A673 (cell line): ENCODE data around the gene LRRC58. TPM values are rescaled to one million over a fixed set of nuclear protein-coding genes. Genes with fewer than 3 reads are reported as not detected.
"Not testable (repeated sequence)": the region's sequence is repeated elsewhere in the genome, so short reads cannot be mapped to it uniquely, and the experiment has no call there.

Source experiments
- BruUV-seq: library from RNA; stranded (reverse); fragments of 400-500 nt; replicated peaks from 2 replicates; lab custom pipeline; 2021; lab: Mats Ljungman, UMichigan
- CTCF ChIA-PET: fragments of 300-600 bp; sonication (Branson Sonifier 250); formaldehyde crosslinking; loops from one replicate; lab custom pipeline; 2022; ENCODE audit warnings: antibody characterized with exemption; lab: Charles Lee
- POLR2A ChIA-PET: fragments of 300-600 bp; sonication (Branson Sonifier 250); formaldehyde crosslinking; loops from one replicate; lab custom pipeline; 2022; ENCODE audit warnings: antibody characterized with exemption; ENCODE audit not compliant: low non-redundant PET; lab: Charles Lee
- DNase-seq: peaks from one replicate; pipeline ENCODE4 v3.0.0-alpha.2; 2015; ENCODE audit warnings: low spot score
- H3K27ac ChIP-seq: fragments of 200-600 bp; sonication (generic); 2 replicates; pipeline ENCODE4 v1.5.1; 2016; ENCODE audit warnings: mixed run types, low read depth, mild to moderate bottlenecking, mixed read lengths, antibody characterized with exemption, low read length; ENCODE audit not compliant: poor library complexity, severe bottlenecking
- H3K27me3 ChIP-seq: fragments of 200-600 bp; sonication (generic); replicated peaks from 2 replicates; pipeline ENCODE4 v1.6.1; 2017; ENCODE audit warnings: mixed run types, low read depth, mild to moderate bottlenecking, mixed read lengths, antibody characterized with exemption, low read length; ENCODE audit not compliant: insufficient read depth, poor library complexity
- H3K36me3 ChIP-seq: fragments of 200-600 bp; sonication (generic); 2 replicates; pipeline ENCODE4 v1.6.1; 2016; ENCODE audit warnings: mixed run types, mild to moderate bottlenecking, mixed read lengths, antibody characterized with exemption, low read length; ENCODE audit not compliant: insufficient read depth, poor library complexity, severe bottlenecking
- H3K4me1 ChIP-seq: fragments of 200-600 bp; sonication (generic); 2 replicates; pipeline ENCODE4 v1.6.1; 2017; ENCODE audit warnings: mixed run types, mild to moderate bottlenecking, mixed read lengths, antibody characterized with exemption, low read length; ENCODE audit not compliant: insufficient read depth, poor library complexity, severe bottlenecking
- H3K4me3 ChIP-seq: fragments of 200-600 bp; sonication (generic); 2 replicates; pipeline ENCODE4 v1.5.1; 2016; ENCODE audit warnings: low read depth, mixed run types, mild to moderate bottlenecking, mixed read lengths, low read length; ENCODE audit not compliant: poor library complexity, severe bottlenecking
- H3K9me3 ChIP-seq: fragments of 200-600 bp; sonication (generic); 2 replicates; pipeline ENCODE4 v1.6.1; 2016; ENCODE audit warnings: mixed run types, low read depth, mild to moderate bottlenecking, mixed read lengths, antibody characterized with exemption, low read length; ENCODE audit not compliant: poor library complexity, severe bottlenecking
- CTCF ChIP-seq: fragments of 300-800, 200-600 bp; sonication (generic); conservative IDR thresholded peaks from 2 replicates; pipeline ENCODE4 v1.5.1; 2017; ENCODE audit warnings: low read depth, mild to moderate bottlenecking, antibody characterized with exemption, low read length, moderate library complexity, mixed read lengths
- EZH2 ChIP-seq: fragments of 200-600 bp; sonication (generic); IDR thresholded peaks from 2 replicates; pipeline ENCODE4 v1.6.1; 2017; ENCODE audit warnings: borderline replicate concordance, low read depth, mild to moderate bottlenecking, mixed read lengths, antibody characterized with exemption, low read length; ENCODE audit not compliant: poor library complexity, severe bottlenecking
- intact Hi-C: fragments of 100-400 bp; cut with micrococcal nuclease; formaldehyde crosslinking; loops from one replicate; pipeline ENCODE4 v1.10.0; 2022; ENCODE audit not compliant: unreplicated experiment
- total RNA-seq: library from RNA; stranded (reverse); gene quantifications from 2 replicates; pipeline ENCODE4 v1.2.3, GENCODE V29; 2021

Gene LRRC58
- total RNA-seq, 1 experiment from 2014 or later, result 34.1 TPM

- no TSS peak for BruUV-seq
- Histone ChIP-seq H3K9me3 (no peaks in the 10 kb centered on the region), H3K4me1 (no peaks in the 10 kb centered on the region), H3K4me3 (no peak overlapping the region), H3K27ac (no peak overlapping the region), H3K36me3 (peaks cover 7% of the 10 kb centered on the region), H3K27me3 (no peaks in the 10 kb centered on the region)
- intact Hi-C loops, result no loop called here
- no peak for DNase-seq
- TF ChIP-seq CTCF, result no peak
- TF ChIP-seq EZH2, result no peak
- ChIA-PET POLR2A (no interaction called here), CTCF (no interaction called here)
Measured at GRCh38 chr3:120324190-120324589, 25.0 kb downstream of the LRRC58 start.

GRCh38 chr3:120323761-120324160 is 25.4 kb downstream of the LRRC58 start:
- H3K27me3 ChIP-seq, H3K36me3 ChIP-seq, CTCF ChIA-PET, BruUV-seq, H3K9me3 ChIP-seq, POLR2A ChIA-PET, H3K4me3 ChIP-seq, intact Hi-C loops, H3K4me1 ChIP-seq, H3K27ac ChIP-seq: not testable (repeated sequence)
- peak; percentile 40 for DNase-seq

GRCh38 chr3:120311863-120312794 is 37.0 kb downstream of the LRRC58 start:
- no peak overlapping the region for H3K4me3 ChIP-seq
- H3K27me3 ChIP-seq, result no peaks in the 10 kb centered on the region
- DNase-seq, result no peak
- intact Hi-C loops, result no loop called here
- H3K4me1 ChIP-seq, result no peaks in the 10 kb centered on the region
- BruUV-seq, result no TSS peak
- H3K27ac ChIP-seq, result no peak overlapping the region
- H3K9me3 ChIP-seq, result no peaks in the 10 kb centered on the region
- H3K36me3 ChIP-seq, result no peaks in the 10 kb centered on the region
- POLR2A ChIA-PET, result no interaction called here
- no peak for TF ChIP-seq EZH2
- no peak for TF ChIP-seq CTCF
- CTCF ChIA-PET, result no interaction called here
